CD14-positive monocyte (primary cell): ENCODE data around the gene ZNF728. TPM values are rescaled to one million over a fixed set of nuclear protein-coding genes. Genes with fewer than 3 reads are reported as not detected.
"Not testable (repeated sequence)": the region's sequence is repeated elsewhere in the genome, so short reads cannot be mapped to it uniquely, and the experiment has no call there.

Source experiments
- DNase-seq, 3 donors: peaks; one replicate each; pipeline ENCODE4 v3.0.0-alpha.2; 2011 to 2022
- H2AFZ ChIP-seq: 2 replicates; pipeline ENCODE4 v1.6.0; 2012; ENCODE audit warnings: mild to moderate bottlenecking, low read depth, low read length, inconsistent platforms; ENCODE audit not compliant: insufficient read depth, poor library complexity, severe bottlenecking
- H3K27ac ChIP-seq, 2 donors: 1 replicate in 1 of 2; 2 replicates in 1 of 2; pipeline ENCODE4 v1.5.1; 2012 to 2013; ENCODE audit warnings: low read length in 2 of 2, control low read depth in 1 of 2, inconsistent platforms in 1 of 2, low read depth in 1 of 2, mild to moderate bottlenecking in 1 of 2
- H3K27me3 ChIP-seq, 2 donors: one replicate each; pipeline versions ENCODE4 v1.6.0 to v1.6.1; 2011 to 2013; ENCODE audit warnings: low read length in 2 of 2; ENCODE audit not compliant: control insufficient read depth in 2 of 2, insufficient read depth in 2 of 2
- H3K36me3 ChIP-seq, 2 donors: replicated peaks in 1 of 2; 1 replicate in 1 of 2; 2 replicates in 1 of 2; pipeline versions ENCODE4 v1.5.1 to v1.6.1; 2012 to 2013; ENCODE audit warnings: low read length in 2 of 2, control low read depth in 1 of 2, inconsistent platforms in 1 of 2, mild to moderate bottlenecking in 1 of 2; ENCODE audit not compliant: insufficient read depth in 2 of 2, control insufficient read depth in 1 of 2
- H3K4me1 ChIP-seq, 2 donors: 1 replicate in 1 of 2; 2 replicates in 1 of 2; pipeline versions ENCODE4 v1.5.1 to v1.6.1; 2012 to 2013; ENCODE audit warnings: low read length in 2 of 2, control low read depth in 1 of 2, inconsistent platforms in 1 of 2, mild to moderate bottlenecking in 1 of 2, moderate library complexity in 1 of 2; ENCODE audit not compliant: insufficient read depth in 2 of 2, control insufficient read depth in 1 of 2
- H3K4me2 ChIP-seq: replicated peaks from 2 replicates; pipeline ENCODE3; 2012; ENCODE audit warnings: low read length, moderate library complexity, mild to moderate bottlenecking; ENCODE audit not compliant: poor library complexity, severe bottlenecking; ENCODE audit errors: extremely low read depth
- H3K4me3 ChIP-seq, 3 experiments: fragments of 200-600 bp in 1 of 3; sonication (generic) in 1 of 3; replicated peaks in 1 of 3; 1 replicate in 2 of 3; 2 replicates in 1 of 3; pipeline ENCODE4 v1.5.1; 2011 to 2013; ENCODE audit warnings: low read length in 3 of 3, mild to moderate bottlenecking in 3 of 3, control low read depth in 2 of 3, low read depth in 2 of 3, inconsistent platforms in 1 of 3, moderate library complexity in 1 of 3
- H3K79me2 ChIP-seq: 2 replicates; pipeline ENCODE4 v1.6.0; 2012; ENCODE audit warnings: mild to moderate bottlenecking, control low read depth, inconsistent platforms, low read length, moderate library complexity; ENCODE audit not compliant: insufficient read depth
- H3K9ac ChIP-seq: 2 replicates; pipeline ENCODE4 v1.6.0; 2017; ENCODE audit warnings: low read length, mild to moderate bottlenecking; ENCODE audit not compliant: insufficient read depth, poor library complexity, severe bottlenecking
- H3K9me3 ChIP-seq, 2 donors: replicated peaks in 1 of 2; 1 replicate in 1 of 2; 2 replicates in 1 of 2; pipeline versions ENCODE4 v1.5.1 to v1.6.1; 2012 to 2013; ENCODE audit warnings: low read length in 2 of 2, control low read depth in 1 of 2; ENCODE audit not compliant: control insufficient read depth in 1 of 2, insufficient read depth in 1 of 2
- H4K20me1 ChIP-seq: 2 replicates; pipeline ENCODE4 v1.6.0; 2012; ENCODE audit warnings: mild to moderate bottlenecking, low read length, control low read depth, moderate library complexity; ENCODE audit not compliant: insufficient read depth
- H3K27ac Mint-ChIP-seq, 7 donors: one replicate each; pipeline ENCODE4 v1.8.0; 2020; ENCODE audit warnings: mild to moderate bottlenecking in 7 of 7, mixed read lengths in 7 of 7, moderate library complexity in 6 of 7, inconsistent platforms in 2 of 7
- H3K27me3 Mint-ChIP-seq, 3 donors: one replicate each; pipeline ENCODE4 v1.8.0; 2021 to 2022; ENCODE audit warnings: low read depth in 3 of 3, mild to moderate bottlenecking in 3 of 3, mixed read lengths in 3 of 3, moderate library complexity in 3 of 3, inconsistent platforms in 1 of 3
- H3K36me3 Mint-ChIP-seq, 2 donors: one replicate each; pipeline ENCODE4 v1.8.0; 2020; ENCODE audit warnings: mixed read lengths in 2 of 2, inconsistent platforms in 1 of 2, mild to moderate bottlenecking in 1 of 2
- H3K4me1 Mint-ChIP-seq: one replicate; pipeline ENCODE4 v1.8.0; 2020; ENCODE audit warnings: mild to moderate bottlenecking, mixed read lengths
- H3K4me3 Mint-ChIP-seq, 2 donors: one replicate each; pipeline ENCODE4 v1.8.0; 2020; ENCODE audit warnings: mild to moderate bottlenecking in 2 of 2, mixed read lengths in 2 of 2, moderate library complexity in 1 of 2
- H3K9me3 Mint-ChIP-seq, 7 donors: one replicate each; pipeline ENCODE4 v1.8.0; 2020 to 2022; ENCODE audit warnings: mixed read lengths in 7 of 7, mild to moderate bottlenecking in 6 of 7, moderate library complexity in 6 of 7, inconsistent platforms in 2 of 7
- WGBS: methylation state at CpG from one replicate; pipeline ENCODE4 v1.1.5; 2013; ENCODE audit warnings: missing lambda C conversion rate; ENCODE audit not compliant: insufficient coverage; 5-methylcytosine and 5-hydroxymethylcytosine counted together
- intact Hi-C, 2 donors: fragments of 100-400 bp; cut with micrococcal nuclease; formaldehyde crosslinking; loops; one replicate each; pipeline versions ENCODE4 v1.15.0 to v1.15.1; 2023
- polyA plus RNA-seq, 3 donors: library from polyadenylated mRNA; depleted of rRNA in 1 of 3; unstranded in 2 of 3; stranded (reverse) in 1 of 3; fragments of 300-500 nt in 2 of 3; fragments of >200 nt in 1 of 3; fragmentation: Illumina TruSeq in 2 of 3; gene quantifications; 1 replicate in 2 of 3; 2 replicates in 1 of 3; pipeline ENCODE4 v1.2.3, GENCODE V29; 2012 to 2021
- small RNA-seq: library from RNA; depleted of rRNA; stranded (forward); fragments of <200 nt; gene quantifications from one replicate; pipeline ENCODE3, GENCODE V24; 2012; ENCODE audit warnings: low read depth; ENCODE audit not compliant: insufficient read length

ZNF728 gene
- polyA plus RNA-seq, 3 donors = not detected

GRCh38 chr19:22925181-22925580, 77.8 kb downstream of the ZNF728 start:
- peaks cover 2 to 36% (median 22%) of the 10 kb centered on the region in 7 donors for H3K9me3 Mint-ChIP-seq
- not testable (repeated sequence) for H2AFZ ChIP-seq, H3K4me2 ChIP-seq, H4K20me1 ChIP-seq, H3K4me3 ChIP-seq, H3K4me1 ChIP-seq, H3K27ac Mint-ChIP-seq, H3K27ac ChIP-seq, H3K9ac ChIP-seq, H3K36me3 Mint-ChIP-seq, H3K27me3 Mint-ChIP-seq, H3K36me3 ChIP-seq, DNase-seq, H3K79me2 ChIP-seq, H3K27me3 ChIP-seq, H3K4me3 Mint-ChIP-seq, H3K4me1 Mint-ChIP-seq
- H3K9me3 ChIP-seq = peaks cover 27 to 62% of the 10 kb centered on the region in 2 donors
- WGBS = 98% methylated on average over 32 of the region's 41 CpGs
- intact Hi-C loops = loop anchor here in 1 of 2 donors (10.0 kb wide), 1 partner anchor 1380 kb away; no protein-coding TSS in a partner anchor

Small RNA genes within 50 kb of the gene (small RNA-seq; reads per million reads assigned to genes)
- not detected for gene AC022145.2

Other genes starting within 250 kb of the ZNF728 start
- not detected for gene ZNF99, start 219.0 kb downstream of the ZNF728 start, polyA plus RNA-seq
- gene ZNF723, start 170.9 kb downstream of the ZNF728 start, polyA plus RNA-seq = not detected
- not detected for gene ZNF730, start 113.8 kb upstream of the ZNF728 start, polyA plus RNA-seq
- gene ZNF724, start 247.2 kb upstream of the ZNF728 start, polyA plus RNA-seq = under 1 TPM; 0.25 to 0.59 (median 0.40) TPM